ENCODE data around the gene IL18RAP. TPM values are rescaled to one million over a fixed set of nuclear protein-coding genes. Genes with fewer than 3 reads are reported as not detected.

The IL18RAP gene
- polyA plus RNA-seq, 1 donor from 2014 or later = not detected

DNA sequence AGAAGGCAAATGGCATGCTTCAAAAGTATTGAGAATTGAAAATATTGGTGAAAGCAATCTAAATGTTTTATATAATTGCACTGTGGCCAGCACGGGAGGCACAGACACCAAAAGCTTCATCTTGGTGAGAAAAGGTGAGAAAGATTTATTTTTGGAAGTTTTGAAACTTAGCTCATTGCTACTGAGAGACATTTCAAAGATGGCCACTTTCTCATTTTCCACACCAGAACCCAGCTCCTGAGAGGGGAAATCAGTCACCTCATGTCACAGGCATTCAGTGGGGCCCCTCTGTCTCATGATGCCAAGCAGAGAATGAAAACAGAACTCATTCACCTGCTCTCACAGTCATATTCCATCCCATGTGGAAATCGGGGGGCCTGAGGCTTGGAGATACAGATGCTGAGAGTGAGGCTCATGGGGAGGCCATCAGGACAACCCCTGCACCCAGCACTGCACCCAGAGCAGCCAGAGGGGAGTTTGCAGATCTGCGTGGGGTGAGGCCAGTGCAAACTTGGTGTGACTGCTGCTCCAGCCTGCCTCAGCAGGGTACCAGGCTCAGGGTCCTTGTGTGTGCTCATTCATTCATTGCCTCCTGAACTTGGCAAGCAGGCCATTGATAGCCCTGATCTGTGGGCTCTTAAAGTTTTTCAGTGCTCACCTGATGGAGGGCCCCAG, 36.0 kb upstream of the IL18RAP start:
- Histone ChIP-seq H3K36me3 (ENCODE audit: insufficient read depth, low read length) (no peaks in the 10 kb centered on the region), H3K79me2 (replicated peaks; ENCODE audit: insufficient read depth, low read length) (no peaks in the 10 kb centered on the region), H3K9me2 (ENCODE audit: insufficient read depth, low read length) (no peaks in the 10 kb centered on the region), H3F3A (ENCODE audit: insufficient read depth, low read length, poor library complexity, severe bottlenecking) (no peaks in the 10 kb centered on the region), H3K4me2 (ENCODE audit: low read length) (no peak overlapping the region), H4K20me1 (ENCODE audit: insufficient read depth) (no peaks in the 10 kb centered on the region), H3K27ac (ENCODE audit: low read length) (no peak overlapping the region), H3K9ac (ENCODE audit: low read length) (no peak overlapping the region), H3K4me3 (ENCODE audit: low read length) (no peak overlapping the region), H2AFZ (ENCODE audit: low read depth, low read length) (no peak overlapping the region), H3K27me3 (ENCODE audit: insufficient read depth, low read depth, low read length) (no peaks in the 10 kb centered on the region), H3K9me3 (ENCODE audit: low read length) (peaks cover 5% of the 10 kb centered on the region)
- TF ChIP-seq EZH2 (IDR thresholded peaks at IDR 0.05; ENCODE audit: borderline replicate concordance, insufficient read depth, low read length, poor library complexity, severe bottlenecking) (no peak), TAF1 (IDR thresholded peaks at IDR 0.05; ENCODE audit: low read depth) (no peak), EP300 (conservative IDR thresholded peaks at IDR 0.05; ENCODE audit: poor library complexity, severe bottlenecking) (no peak), SMC3 (conservative IDR thresholded peaks at IDR 0.05; ENCODE audit: poor library complexity) (no peak), RAD21 (conservative IDR thresholded peaks at IDR 0.05) (no peak)
- TF ChIP-seq, protein P1, sequence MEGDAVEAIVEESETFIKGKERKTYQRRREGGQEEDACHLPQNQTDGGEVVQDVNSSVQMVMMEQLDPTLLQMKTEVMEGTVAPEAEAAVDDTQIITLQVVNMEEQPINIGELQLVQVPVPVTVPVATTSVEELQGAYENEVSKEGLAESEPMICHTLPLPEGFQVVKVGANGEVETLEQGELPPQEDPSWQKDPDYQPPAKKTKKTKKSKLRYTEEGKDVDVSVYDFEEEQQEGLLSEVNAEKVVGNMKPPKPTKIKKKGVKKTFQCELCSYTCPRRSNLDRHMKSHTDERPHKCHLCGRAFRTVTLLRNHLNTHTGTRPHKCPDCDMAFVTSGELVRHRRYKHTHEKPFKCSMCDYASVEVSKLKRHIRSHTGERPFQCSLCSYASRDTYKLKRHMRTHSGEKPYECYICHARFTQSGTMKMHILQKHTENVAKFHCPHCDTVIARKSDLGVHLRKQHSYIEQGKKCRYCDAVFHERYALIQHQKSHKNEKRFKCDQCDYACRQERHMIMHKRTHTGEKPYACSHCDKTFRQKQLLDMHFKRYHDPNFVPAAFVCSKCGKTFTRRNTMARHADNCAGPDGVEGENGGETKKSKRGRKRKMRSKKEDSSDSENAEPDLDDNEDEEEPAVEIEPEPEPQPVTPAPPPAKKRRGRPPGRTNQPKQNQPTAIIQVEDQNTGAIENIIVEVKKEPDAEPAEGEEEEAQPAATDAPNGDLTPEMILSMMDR (IDR thresholded peaks at IDR 0.05; ENCODE audit: poor library complexity, severe bottlenecking) = no peak

DNA sequence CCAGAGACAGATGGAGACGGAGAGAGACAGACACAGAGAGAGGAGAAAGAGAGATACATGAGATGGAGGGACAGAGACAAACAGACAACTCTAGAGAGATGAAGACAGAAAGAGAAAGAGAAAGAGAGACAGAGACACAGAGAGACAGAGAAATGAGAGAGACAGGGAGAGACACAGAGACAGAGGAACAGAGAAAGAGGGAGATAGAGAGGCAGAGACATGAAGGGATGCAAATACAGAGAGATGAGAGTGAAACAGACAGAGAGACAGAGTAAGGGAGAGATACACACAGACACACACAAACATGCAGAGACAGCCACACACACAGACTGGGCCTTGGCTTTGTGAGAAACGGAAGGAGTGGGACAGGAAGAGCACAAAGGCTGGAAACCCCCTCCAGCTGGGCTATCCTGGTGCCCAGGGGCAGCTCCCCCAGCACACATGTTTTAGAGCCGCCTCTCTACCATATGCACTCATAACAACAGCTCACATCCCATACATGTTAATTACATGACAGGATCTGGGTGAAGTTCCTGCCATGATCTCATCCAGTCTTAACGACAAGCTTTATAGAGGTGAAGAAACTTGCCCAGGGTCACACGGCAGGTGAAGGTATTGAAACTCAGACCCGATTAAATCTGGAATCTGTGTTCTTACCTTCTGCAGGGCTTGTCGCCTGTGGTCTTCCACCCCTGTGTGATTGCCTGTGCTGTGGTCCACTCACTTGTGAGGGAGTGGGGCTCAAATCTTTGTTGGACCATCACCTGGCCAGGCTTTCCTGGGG, 35.0 kb upstream of the IL18RAP start:
- Histone ChIP-seq H3K79me2 (replicated peaks; ENCODE audit: insufficient read depth, low read length) (no peaks in the 10 kb centered on the region), H3F3A (ENCODE audit: insufficient read depth, low read length, poor library complexity, severe bottlenecking) (no peaks in the 10 kb centered on the region), H3K4me2 (ENCODE audit: low read length) (no peak overlapping the region), H3K9ac (ENCODE audit: low read length) (no peak overlapping the region), H3K4me3 (ENCODE audit: low read length) (no peak overlapping the region), H3K9me3 (ENCODE audit: low read length) (peaks cover 5% of the 10 kb centered on the region), H2AFZ (ENCODE audit: low read depth, low read length) (no peak overlapping the region), H3K27ac (ENCODE audit: low read length) (no peak overlapping the region), H3K36me3 (ENCODE audit: insufficient read depth, low read length) (no peaks in the 10 kb centered on the region), H4K20me1 (ENCODE audit: insufficient read depth) (no peaks in the 10 kb centered on the region), H3K9me2 (ENCODE audit: insufficient read depth, low read length) (no peaks in the 10 kb centered on the region), H3K27me3 (ENCODE audit: insufficient read depth, low read depth, low read length) (no peaks in the 10 kb centered on the region)
- TF ChIP-seq EZH2 (IDR thresholded peaks at IDR 0.05; ENCODE audit: borderline replicate concordance, insufficient read depth, low read length, poor library complexity, severe bottlenecking) = no peak
- no peak for TF ChIP-seq EP300 (conservative IDR thresholded peaks at IDR 0.05; ENCODE audit: poor library complexity, severe bottlenecking)
- TF ChIP-seq, protein P2, sequence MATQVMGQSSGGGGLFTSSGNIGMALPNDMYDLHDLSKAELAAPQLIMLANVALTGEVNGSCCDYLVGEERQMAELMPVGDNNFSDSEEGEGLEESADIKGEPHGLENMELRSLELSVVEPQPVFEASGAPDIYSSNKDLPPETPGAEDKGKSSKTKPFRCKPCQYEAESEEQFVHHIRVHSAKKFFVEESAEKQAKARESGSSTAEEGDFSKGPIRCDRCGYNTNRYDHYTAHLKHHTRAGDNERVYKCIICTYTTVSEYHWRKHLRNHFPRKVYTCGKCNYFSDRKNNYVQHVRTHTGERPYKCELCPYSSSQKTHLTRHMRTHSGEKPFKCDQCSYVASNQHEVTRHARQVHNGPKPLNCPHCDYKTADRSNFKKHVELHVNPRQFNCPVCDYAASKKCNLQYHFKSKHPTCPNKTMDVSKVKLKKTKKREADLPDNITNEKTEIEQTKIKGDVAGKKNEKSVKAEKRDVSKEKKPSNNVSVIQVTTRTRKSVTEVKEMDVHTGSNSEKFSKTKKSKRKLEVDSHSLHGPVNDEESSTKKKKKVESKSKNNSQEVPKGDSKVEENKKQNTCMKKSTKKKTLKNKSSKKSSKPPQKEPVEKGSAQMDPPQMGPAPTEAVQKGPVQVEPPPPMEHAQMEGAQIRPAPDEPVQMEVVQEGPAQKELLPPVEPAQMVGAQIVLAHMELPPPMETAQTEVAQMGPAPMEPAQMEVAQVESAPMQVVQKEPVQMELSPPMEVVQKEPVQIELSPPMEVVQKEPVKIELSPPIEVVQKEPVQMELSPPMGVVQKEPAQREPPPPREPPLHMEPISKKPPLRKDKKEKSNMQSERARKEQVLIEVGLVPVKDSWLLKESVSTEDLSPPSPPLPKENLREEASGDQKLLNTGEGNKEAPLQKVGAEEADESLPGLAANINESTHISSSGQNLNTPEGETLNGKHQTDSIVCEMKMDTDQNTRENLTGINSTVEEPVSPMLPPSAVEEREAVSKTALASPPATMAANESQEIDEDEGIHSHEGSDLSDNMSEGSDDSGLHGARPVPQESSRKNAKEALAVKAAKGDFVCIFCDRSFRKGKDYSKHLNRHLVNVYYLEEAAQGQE (IDR thresholded peaks at IDR 0.05; ENCODE audit: borderline replicate concordance) = no peak
- TF ChIP-seq RAD21 (conservative IDR thresholded peaks at IDR 0.05) = no peak
- TF ChIP-seq POLR2AphosphoS5 (IDR thresholded peaks at IDR 0.05) = no peak
- TF ChIP-seq MXI1 (conservative IDR thresholded peaks at IDR 0.05; ENCODE audit: poor library complexity, severe bottlenecking) = no peak
- TF ChIP-seq, protein P1 (IDR thresholded peaks at IDR 0.05; ENCODE audit: poor library complexity, severe bottlenecking) = no peak
- TF ChIP-seq SMC3 (conservative IDR thresholded peaks at IDR 0.05; ENCODE audit: poor library complexity) = no peak
- no peak for TF ChIP-seq TAF1 (IDR thresholded peaks at IDR 0.05; ENCODE audit: low read depth)

Data from neural cell (in vitro differentiated cells).